HPDE6-E6E7 (cell line): Measurements from ENCODE around the gene ATP5MG.
"Not testable (repeated sequence)": the region's sequence is repeated elsewhere in the genome, so short reads cannot be mapped to it uniquely, and the experiment has no call there.

Experiments used
- DNase-seq: peaks from one replicate; pipeline ENCODE4 v3.0.0; 2011; ENCODE audit warnings: missing footprints; ENCODE audit errors: extremely low spot score

Gene ATP5MG, protein sequence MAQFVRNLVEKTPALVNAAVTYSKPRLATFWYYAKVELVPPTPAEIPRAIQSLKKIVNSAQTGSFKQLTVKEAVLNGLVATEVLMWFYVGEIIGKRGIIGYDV

DNA sequence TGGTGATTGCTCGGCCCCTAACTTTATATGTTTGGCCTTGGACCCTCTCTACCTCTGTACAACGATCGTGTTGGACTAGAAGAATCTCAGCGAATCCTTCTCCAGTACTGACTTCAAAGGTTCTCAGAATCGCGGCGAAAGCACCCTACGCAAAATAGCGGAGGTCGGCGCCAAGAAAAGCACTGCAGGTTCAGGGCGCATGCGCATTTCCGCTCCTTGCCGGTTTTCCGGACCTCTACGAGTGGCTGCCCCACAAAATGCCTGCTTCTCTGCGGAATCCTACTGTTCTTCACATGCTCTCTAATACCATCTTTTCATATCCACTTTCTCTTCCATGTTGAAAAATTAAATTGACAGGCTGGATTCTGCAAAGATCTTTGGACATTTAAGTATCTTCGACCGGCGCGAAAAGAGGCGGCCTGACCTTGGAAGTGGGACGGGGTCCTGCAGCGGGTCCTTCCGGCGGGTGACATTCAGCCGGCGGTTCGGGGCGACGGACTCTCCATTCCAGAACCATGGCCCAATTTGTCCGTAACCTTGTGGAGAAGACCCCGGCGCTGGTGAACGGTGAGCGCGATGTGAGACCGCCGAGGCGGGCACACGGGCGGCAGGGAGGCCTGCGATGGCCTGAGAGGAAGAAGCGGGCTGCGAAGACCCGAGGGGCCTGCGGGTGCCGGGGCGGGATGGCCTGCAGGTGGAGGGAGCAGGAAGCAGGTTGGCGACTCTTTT lies at the start of gene ATP5MG:
Gene ATP5MG, plus strand, starts transcription at position 456 of the 729 bp plus-strand sequence. Its CDS starts 60 bp downstream, at position 516.
- peak; percentile 73 for DNase-seq

DNA sequence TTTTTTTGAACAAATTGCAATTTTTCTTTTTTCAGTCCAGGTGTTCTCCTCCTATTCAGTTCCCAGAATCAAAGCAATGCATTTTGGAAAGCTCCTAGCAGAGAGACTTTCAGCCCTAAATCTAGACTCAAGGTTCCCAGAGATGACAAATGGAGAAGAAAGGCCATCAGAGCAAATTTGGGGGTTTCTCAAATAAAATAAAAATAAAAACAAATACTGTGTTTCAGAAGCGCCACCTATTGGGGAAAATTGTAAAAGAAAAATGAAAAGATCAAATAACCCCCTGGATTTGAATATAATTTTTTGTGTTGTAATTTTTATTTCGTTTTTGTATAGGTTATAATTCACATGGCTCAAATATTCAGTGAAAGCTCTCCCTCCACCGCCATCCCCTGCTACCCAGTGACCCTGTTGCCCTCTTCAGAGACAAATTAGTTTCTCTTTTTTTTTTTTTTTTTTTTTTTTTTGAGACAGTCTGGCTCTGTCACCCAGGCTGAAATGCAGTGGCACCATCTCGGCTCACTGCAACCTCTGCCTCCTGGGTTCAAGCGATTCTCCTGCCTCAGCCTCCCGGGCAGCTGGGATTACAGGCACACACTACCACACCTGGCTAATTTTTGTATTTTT lies 48.2 kb upstream of the ATP5MG start:
- DNase-seq = no peak

DNA sequence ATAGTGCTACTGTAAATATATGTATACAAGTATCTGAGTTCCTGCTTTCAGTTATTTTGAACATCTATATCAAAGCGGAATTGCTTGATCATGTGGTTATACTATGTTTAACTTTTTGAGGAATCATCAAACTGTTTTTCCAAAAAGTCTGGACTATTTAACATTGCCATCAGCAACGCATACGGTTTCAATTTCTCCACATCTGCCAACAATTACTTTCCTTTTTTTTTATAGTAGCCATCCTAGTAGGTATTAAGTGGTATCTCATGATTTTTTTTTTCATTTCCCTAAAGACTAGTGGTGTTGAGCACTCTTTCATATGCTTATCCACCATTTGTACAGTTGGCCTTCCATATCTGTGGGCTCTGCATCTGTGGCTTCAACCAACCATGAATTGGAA lies 43.3 kb upstream of the ATP5MG start:
- DNase-seq = no peak

DNA sequence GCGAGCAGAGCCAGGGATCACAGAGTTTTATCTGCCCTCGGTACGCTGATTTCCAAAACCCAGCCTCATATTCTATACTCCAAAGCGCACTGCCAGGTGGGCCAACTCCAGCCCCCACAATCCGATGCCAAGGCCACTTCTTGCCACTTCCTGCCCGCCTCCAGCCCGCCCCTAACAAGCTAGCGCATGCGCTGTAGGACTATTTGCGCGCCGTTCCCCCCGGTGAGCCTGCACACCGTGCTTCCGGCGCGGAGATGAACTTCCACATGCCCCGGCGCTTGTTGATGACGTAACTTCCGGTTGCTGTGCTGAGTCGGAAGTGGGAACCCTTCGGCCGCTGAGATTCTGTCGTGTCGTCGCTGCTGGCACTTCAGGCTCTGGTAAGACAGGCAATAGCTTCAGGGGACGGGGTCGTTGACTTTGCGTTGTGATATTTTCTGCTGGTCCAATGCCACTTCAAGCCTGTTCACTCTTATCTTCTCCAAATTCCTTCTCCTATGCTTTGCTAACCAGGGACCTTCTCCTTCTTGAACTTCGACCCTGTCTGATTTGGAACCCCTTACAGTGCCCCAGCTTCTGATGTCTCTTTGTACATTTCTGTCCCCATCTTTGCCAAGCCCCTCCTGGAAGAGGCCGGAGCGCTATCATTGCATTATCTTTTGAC lies 42.0 kb upstream of the ATP5MG start, which contains the start of gene UBE4A:
Gene UBE4A, plus strand, starts transcription at position 306 of the 664 bp plus-strand sequence. CDS start 5,481 bp downstream, outside the sequence.
- peak; percentile 72 for DNase-seq

DNA sequence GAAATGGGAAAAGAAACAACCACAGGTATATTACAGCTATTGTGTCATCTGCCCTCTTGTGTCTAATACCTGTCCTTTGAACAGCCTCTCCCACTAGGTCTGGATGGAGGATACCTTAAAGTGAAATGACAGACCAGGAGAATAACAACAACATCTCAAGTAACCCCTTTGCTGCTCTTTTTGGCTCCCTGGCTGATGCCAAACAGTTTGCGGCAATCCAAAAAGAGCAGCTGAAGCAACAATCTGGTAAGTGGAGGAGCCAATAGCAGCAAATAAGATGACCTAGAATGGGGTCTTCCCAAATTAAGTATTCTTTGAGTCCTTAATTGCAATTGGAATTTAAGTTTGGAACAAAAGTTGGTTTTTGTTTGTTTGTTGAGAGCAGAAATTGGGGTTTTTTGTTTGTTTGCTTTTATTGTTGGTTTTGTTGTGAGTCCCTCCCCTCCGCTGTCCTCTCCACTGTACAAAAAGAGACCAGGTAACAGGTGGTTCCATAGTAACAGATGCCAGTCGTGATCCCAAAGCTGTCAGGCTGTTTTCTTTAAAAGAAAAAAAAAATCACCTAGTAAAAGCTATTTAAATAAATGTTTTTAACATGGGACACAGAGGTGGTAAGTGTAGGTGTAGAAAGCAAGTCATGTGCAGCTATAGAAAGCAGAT lies 36.3 kb upstream of the ATP5MG start:
- no peak for DNase-seq

DNA sequence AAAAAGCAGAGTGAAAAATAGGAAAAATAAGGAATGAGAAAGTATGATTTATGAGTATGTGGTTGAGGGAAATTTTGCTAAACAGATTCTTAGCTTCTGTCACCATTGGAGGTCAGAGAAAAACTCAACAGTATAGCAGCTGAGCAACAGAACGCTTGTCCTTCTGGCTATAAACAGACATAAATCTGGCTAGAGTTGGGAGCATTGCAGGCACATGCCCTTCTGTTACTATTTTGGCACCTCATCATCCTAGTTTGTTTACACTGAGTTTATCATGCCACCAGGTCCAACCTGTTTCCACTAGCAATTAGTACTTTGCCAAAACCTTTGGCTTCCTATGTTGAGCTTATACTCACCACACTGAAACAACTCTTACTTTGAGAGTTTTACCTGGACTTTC lies 35.1 kb upstream of the ATP5MG start:
- DNase-seq = no peak

DNA sequence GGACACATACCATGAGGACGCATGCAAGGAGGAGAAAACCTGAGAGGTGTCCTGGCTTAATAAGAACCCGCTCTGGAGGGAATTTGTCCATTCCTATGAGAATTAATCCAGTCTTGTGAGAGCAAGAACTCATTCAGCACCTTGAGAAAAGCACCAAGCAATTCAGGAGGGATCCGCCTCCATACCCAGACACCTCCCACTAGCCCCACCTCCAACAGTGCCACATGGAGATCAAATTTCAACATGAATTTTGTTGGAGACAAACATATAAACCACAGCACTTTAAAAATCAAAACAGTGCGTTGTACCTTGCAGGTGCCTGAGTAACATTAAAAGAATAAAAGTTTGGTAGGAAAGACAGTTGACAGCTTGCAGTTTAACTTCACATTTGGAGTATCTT lies 30.6 kb upstream of the ATP5MG start:
- DNase-seq = no peak

DNA sequence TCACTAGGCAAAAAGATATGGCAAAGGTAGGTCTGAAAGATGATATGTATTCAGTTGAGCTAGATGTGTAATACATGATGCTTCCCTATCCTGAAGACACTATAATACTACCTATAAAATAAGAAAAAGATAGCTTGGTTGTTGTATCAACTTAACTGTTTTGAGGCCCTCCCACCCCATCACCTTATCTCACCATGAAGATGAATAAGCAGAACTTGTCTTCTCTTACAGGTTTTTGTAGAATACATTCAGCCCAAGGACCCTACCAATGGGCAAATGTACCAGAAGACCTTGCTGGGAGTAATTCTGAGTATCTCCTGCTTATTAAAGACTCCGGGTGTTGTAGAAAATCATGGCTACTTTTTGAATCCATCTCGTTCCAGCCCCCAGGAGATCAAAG lies 28.1 kb upstream of the ATP5MG start:
- DNase-seq = no peak

DNA sequence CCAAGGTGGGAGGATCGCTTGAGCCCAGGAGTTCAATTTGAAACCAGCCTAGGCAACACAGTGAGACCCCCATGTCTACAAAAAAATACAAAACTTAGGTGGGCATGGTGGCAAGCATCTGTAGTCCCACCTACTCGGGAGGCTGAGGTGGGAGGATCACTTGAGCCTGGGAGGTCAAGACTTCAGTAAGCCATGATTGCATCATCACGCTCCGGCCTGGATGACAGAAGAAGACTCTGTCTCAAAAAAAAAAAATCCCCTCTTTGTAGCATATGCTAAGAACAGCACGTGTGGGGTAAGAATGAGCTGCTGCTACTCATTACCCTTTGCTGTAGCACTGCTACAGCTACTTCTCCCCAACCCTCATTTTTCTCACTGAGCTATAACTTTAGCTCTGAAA lies 27.5 kb upstream of the ATP5MG start:
- no peak for DNase-seq

DNA sequence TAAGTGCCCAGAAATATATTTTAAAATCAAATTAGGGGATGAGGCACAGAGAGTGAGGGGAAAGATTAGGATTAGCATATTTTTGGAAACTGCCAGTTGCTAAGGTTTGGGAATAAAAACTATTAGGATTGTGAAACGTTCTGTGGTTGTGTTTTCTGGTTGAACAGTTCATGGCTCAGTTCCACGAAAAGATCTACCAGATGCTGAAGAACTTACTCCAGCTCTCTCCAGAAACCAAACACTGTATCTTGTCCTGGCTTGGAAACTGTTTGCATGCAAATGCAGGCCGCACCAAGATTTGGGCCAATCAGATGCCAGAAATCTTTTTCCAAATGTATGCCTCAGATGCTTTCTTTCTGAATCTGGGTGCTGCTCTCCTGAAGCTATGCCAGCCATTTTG lies 26.7 kb upstream of the ATP5MG start:
- no peak for DNase-seq

DNA sequence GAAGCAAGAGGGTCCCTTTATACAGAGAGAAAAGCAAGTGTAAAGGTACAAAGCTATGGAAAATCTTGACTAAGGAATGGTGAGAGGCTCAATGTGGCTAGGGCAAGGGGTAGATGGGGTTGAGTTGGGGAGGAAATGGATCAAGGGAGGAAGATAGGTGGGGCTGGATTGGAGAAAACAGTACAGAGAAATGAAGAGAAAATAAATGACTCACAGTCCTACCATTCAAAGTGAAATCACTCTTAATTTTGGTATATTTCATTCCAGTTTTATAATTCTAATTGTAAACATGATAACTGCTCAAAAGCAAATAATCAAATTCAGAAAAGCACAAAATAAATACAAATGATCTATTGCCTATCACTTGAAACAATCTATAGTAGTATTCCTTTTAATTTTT lies 25.4 kb upstream of the ATP5MG start:
- no peak for DNase-seq

DNA sequence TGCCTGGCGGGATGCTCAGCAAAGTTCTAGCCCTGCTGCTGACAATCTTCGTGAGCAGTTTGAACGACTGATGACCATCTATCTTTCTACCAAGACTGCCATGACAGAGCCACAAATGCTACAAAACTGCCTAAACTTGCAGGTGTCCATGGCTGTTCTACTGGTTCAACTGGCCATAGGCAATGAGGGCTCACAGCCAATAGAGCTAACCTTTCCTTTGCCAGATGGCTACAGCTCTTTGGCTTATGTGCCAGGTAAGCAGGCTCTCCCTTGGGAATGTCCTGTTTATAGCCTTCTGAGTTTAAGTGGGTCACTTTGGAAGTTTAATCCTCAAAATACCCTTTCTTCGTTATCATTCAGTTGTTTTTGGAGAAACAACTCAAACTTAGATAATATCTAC lies 21.9 kb upstream of the ATP5MG start:
- DNase-seq = no peak

DNA sequence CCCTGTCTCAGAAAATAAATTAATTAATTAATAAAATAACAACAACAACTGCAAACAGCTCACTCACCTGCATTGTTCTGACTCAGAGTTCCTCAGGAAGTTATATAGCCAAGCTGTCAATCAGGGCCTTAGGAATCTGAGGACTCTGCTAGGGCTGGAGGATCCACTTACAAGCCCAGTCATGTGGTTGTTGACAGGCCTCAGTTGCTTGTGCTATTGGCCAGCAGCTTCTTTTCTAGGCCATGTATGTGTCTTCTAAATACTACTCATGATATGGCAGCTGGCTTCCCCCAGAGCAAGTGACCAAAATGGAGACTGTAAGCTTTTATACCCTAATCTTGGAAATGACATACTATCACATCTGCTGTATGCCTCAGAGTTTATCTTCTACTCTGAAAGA lies 20.8 kb upstream of the ATP5MG start:
- peak; percentile 82 for DNase-seq

DNA sequence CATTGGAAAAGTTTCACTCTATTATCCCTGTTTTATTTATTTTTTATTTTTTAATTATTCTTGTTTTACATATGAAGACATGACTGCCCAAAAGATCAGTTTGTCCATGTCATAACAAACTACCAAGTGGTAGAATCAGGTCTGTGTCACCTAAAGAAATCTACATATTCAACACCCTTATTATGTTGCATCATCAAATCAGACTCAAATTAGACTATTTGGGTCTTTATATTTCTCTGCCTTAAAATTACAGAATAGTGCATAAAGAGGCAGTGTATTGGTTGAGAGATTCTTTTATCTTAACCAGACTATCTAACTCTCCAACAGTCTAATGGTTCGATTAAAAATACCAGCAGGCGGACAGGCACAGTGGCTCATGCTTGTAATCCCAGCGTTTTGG lies 18.5 kb upstream of the ATP5MG start:
- no peak for DNase-seq

DNA sequence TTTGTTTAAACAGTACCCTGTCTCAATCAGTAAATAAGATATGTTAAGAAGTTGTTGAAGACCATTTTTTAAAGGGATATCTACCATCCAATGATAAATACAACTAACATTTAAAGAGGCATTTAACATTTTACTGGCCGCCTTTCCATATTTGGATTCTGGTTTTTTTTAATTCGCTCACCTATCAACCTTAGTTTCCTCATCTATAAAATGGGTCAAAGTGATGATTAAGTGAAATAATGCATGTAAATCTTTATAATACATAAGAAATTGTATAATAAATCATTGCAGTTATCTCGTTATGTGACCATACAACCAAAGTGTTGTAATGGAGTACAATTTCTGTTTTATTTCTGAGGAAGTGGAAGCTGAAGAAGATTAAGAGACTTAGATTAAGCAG lies 17.7 kb upstream of the ATP5MG start:
- no peak for DNase-seq

DNA sequence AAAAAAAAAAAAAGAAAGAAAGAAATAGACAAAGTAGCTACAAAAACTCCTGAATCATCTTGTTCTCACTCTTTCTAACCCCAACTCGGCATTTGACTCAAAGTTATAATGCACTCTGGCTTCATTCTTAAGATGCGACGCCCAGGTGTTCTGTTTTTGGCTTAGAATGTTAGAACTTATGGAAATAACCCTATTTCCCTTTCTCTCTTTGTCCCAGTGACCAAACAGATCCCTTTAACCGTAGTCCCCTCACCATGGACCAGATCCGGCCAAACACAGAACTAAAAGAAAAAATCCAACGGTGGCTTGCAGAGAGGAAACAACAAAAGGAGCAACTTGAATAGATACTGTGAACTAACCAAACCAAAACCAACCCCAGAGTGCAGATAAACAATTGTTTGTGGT lies 5.3 kb upstream of the ATP5MG start:
- no peak for DNase-seq

DNA sequence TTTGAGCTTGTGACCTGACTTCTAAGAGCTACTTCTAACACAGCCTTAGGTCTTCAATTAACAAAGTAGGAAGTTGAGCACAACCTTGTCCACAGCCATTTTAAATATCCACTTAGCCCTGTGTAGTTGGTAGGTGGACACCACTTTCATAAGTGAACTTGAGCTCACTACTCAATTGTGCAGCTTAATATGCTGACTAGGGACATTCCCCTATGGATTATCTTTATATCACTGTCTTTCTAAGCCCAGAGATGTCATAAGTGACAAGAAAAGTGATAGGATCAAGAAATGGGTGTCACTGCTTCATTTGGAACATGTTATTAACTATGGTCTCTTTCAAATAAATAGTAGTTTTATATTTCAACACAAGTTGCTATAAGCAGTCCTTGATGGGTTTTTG lies 4.0 kb upstream of the ATP5MG start:
- DNase-seq = no peak

DNA sequence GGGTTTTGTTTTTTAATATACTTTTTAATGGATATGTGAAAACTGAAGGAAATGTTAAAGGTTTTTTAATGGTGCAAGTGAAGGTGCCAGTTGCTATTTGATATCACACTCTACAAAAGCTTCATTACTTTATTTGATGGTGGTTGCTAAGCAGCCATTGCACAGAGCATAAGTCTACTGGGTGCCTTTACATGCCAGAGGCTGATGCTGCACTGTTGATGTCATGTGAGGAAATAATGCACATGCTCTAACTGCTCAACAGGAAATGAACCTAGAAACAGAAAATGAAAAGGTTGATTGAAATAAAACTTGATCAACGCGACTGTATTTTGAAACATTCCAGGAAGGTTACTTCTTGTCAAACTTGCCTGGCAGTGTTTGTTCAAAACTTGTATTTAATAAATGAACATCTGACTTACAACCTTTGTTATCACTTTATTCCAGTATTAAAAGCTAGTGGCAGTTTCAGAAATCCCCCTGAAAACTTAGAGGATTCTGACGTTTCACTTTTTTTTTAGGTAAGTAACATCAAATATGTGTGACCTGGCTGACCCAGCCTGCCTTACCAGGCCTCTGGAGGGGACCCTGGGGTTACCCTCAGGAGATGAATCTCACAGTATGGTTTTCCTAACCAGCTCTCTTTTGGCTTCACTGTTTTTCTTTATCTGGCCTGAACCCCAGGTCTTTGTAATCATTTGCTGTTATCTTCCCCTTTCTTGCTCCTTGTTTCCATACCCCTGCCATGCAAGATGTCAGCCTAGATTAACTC lies 2.4 kb upstream of the ATP5MG start:
- no peak for DNase-seq

DNA sequence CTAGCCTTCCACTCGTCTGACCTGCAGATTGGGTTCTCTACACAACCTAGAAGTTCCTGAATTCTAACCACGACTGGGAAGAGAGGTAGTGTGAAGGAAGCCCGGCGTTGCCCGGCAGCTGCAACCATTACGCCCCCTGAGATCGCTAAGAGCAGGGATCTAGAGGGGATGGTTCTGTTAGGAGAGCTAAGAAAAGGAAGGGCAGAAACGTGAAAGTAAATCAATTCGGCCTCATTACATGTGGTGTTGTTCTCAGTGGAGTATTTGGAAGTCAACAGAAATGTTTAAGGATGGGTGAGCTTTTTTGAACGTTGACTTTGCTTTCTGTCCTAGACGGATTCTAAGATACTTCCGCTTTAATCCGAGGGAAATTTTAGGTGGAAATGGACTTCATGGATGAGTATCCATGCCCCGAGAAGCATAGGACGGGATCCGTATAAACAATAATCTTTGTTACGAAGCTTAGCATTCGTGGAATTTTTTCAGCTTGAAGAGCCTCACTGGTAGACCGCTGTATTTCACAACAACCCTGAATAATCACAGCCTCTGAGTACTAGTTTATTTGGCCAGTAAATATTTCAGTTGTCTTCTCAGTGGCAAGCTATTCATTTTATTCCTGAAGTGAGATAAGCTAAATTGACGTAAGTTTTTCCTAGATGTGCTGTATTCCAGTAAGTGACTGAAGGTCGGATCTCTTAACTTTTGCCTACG lies 629 bp downstream of the ATP5MG start:
- DNase-seq = no peak

DNA sequence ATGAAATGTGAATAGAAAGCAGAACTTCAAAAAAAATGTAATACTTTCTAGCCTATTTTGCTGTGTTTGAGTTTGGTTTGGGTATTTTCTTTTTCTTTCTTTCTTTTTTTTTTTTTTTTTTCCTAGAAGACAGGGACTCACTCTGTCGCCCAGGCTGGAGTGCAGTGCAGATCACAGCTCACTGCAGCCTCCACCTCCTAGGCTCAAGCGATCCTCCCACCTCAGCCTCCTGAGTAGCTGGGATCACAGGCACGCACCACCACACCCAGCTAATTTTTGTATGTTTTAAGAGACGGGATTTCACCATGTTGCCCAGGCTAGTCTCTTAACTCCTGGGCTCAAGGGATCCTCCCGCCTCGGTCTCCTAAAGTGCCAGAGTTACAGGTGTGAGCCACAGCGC lies 1.2 kb downstream of the ATP5MG start:
- DNase-seq = not testable (repeated sequence)
